Measurements from ENCODE around the gene PDCD6IP. TPM values are rescaled to one million over a fixed set of nuclear protein-coding genes. Genes with fewer than 3 reads are reported as not detected.

The PDCD6IP gene
- total and polyA plus RNA-seq, 2 donors (not counting 1 experiment from before 2014, with no cell fraction given) = 99.4 to 146 TPM

- Histone ChIP-seq H3K9ac (ENCODE audit: insufficient read depth, low read length) (no peak overlapping the region), H3K4me3 (replicated peaks in 1 of 4; ENCODE audit: control extremely low read depth in 1 of 4, insufficient read depth in 1 of 4, low read depth in 3 of 4, low read length in 4 of 4) (no peak overlapping the region), H2AFZ (ENCODE audit: low read length) (no peak overlapping the region), H3K4me1 (ENCODE audit: control insufficient read depth, extremely low read depth, insufficient read depth, low read length) (no peaks in the 10 kb centered on the region), H3K36me3 (ENCODE audit: control insufficient read depth, insufficient read depth, low read length) (no peaks in the 10 kb centered on the region), H3K27ac (ENCODE audit: insufficient read depth, low read length) (no peak overlapping the region), H3K79me2 (ENCODE audit: control insufficient read depth, insufficient read depth, low read length) (no peaks in the 10 kb centered on the region), H3K9me3 (ENCODE audit: control insufficient read depth, insufficient read depth, low read depth, low read length) (no peaks in the 10 kb centered on the region), H4K20me1 (ENCODE audit: control insufficient read depth, extremely low read depth, insufficient read depth, low read length) (no peaks in the 10 kb centered on the region), H3K4me2 (ENCODE audit: extremely low read depth, insufficient read depth, low read length) (no peak overlapping the region), H3K27me3 (ENCODE audit: control insufficient read depth, insufficient read depth, low read length) (no peaks in the 10 kb centered on the region)
- no peak for TF ChIP-seq EZH2 (IDR thresholded peaks at IDR 0.05; ENCODE audit: low read length, missing control alignments)
- no peak for TF ChIP-seq CTCF (conservative IDR thresholded peaks at IDR 0.05 in 1 of 2, IDR thresholded peaks at IDR 0.05 in 1 of 2; ENCODE audit: low read depth in 1 of 2, low read length in 2 of 2)
- DNase-seq (ENCODE audit: low read depth in 2 of 2) = no peak
These were observed 83.9 kb downstream of the PDCD6IP start for GRCh38 chr3:33882296-33882695.

GRCh38 chr3:33883538-33883950 is 85.1 kb downstream of the PDCD6IP start:
- peak; percentile 15 to 64 for DNase-seq (ENCODE audit: low read depth in 2 of 2)
- peak; percentile 58 to 78 for TF ChIP-seq CTCF (conservative IDR thresholded peaks at IDR 0.05 in 1 of 2, IDR thresholded peaks at IDR 0.05 in 1 of 2; ENCODE audit: low read depth in 1 of 2, low read length in 2 of 2)
- TF ChIP-seq EZH2 (IDR thresholded peaks at IDR 0.05; ENCODE audit: low read length, missing control alignments) = no peak
- H3K27ac ChIP-seq (ENCODE audit: insufficient read depth, low read length) = no peak overlapping the region
- no peaks in the 10 kb centered on the region for H3K36me3 ChIP-seq (ENCODE audit: control insufficient read depth, insufficient read depth, low read length)
- peak overlapping the region; percentile 77 for H2AFZ ChIP-seq (ENCODE audit: low read length)
- peak overlapping the region; percentile 76 for H3K4me2 ChIP-seq (ENCODE audit: extremely low read depth, insufficient read depth, low read length)
- H3K4me1 ChIP-seq (ENCODE audit: control insufficient read depth, extremely low read depth, insufficient read depth, low read length) = no peaks in the 10 kb centered on the region
- peak overlapping the region in 1 of 4 experiments; percentile 27 for H3K4me3 ChIP-seq (replicated peaks in 1 of 4; ENCODE audit: control extremely low read depth in 1 of 4, insufficient read depth in 1 of 4, low read depth in 3 of 4, low read length in 4 of 4)
- no peaks in the 10 kb centered on the region for H4K20me1 ChIP-seq (ENCODE audit: control insufficient read depth, extremely low read depth, insufficient read depth, low read length)
- no peaks in the 10 kb centered on the region for H3K27me3 ChIP-seq (ENCODE audit: control insufficient read depth, insufficient read depth, low read length)
- H3K9me3 ChIP-seq (ENCODE audit: control insufficient read depth, insufficient read depth, low read depth, low read length) = no peaks in the 10 kb centered on the region
- H3K9ac ChIP-seq (ENCODE audit: insufficient read depth, low read length) = no peak overlapping the region
- no peaks in the 10 kb centered on the region for H3K79me2 ChIP-seq (ENCODE audit: control insufficient read depth, insufficient read depth, low read length)

- H3K9ac ChIP-seq (ENCODE audit: insufficient read depth, low read length) = no peak overlapping the region
- H3K79me2 ChIP-seq (ENCODE audit: control insufficient read depth, insufficient read depth, low read length) = no peaks in the 10 kb centered on the region
- peak in 1 of 2 donors; percentile 15 for DNase-seq (ENCODE audit: low read depth in 2 of 2)
- H3K4me3 ChIP-seq (replicated peaks in 1 of 4; ENCODE audit: control extremely low read depth in 1 of 4, insufficient read depth in 1 of 4, low read depth in 3 of 4, low read length in 4 of 4) = no peak overlapping the region
- H3K4me2 ChIP-seq (ENCODE audit: extremely low read depth, insufficient read depth, low read length) = peak overlapping the region; percentile 76
- peak overlapping the region; percentile 77 for H2AFZ ChIP-seq (ENCODE audit: low read length)
- H3K27me3 ChIP-seq (ENCODE audit: control insufficient read depth, insufficient read depth, low read length) = no peaks in the 10 kb centered on the region
- H3K36me3 ChIP-seq (ENCODE audit: control insufficient read depth, insufficient read depth, low read length) = no peaks in the 10 kb centered on the region
- H3K9me3 ChIP-seq (ENCODE audit: control insufficient read depth, insufficient read depth, low read depth, low read length) = no peaks in the 10 kb centered on the region
- no peaks in the 10 kb centered on the region for H4K20me1 ChIP-seq (ENCODE audit: control insufficient read depth, extremely low read depth, insufficient read depth, low read length)
- no peaks in the 10 kb centered on the region for H3K4me1 ChIP-seq (ENCODE audit: control insufficient read depth, extremely low read depth, insufficient read depth, low read length)
- no peak overlapping the region for H3K27ac ChIP-seq (ENCODE audit: insufficient read depth, low read length)
- TF ChIP-seq CTCF (conservative IDR thresholded peaks at IDR 0.05 in 1 of 2, IDR thresholded peaks at IDR 0.05 in 1 of 2; ENCODE audit: low read depth in 1 of 2, low read length in 2 of 2) (peak in 1 of 2 donors; percentile 25), EZH2 (IDR thresholded peaks at IDR 0.05; ENCODE audit: low read length, missing control alignments) (no peak)
These were observed 85.6 kb downstream of the PDCD6IP start for GRCh38 chr3:33883951-33884561.
